Trophoblast cell (in vitro differentiated cells and primary cell): ENCODE measurements around the gene RGR. TPM values are rescaled to one million over a fixed set of nuclear protein-coding genes. Genes with fewer than 3 reads are reported as not detected.

ENCODE experiments used
- DNase-seq, 2 donors: peaks; one replicate each; pipeline ENCODE4 v3.0.0-alpha.2; 2016
- H2AFZ ChIP-seq: 2 replicates; pipeline ENCODE4 v1.6.1; 2013; ENCODE audit warnings: low read length, moderate library complexity, mild to moderate bottlenecking; ENCODE audit not compliant: insufficient read depth, poor library complexity
- H2AK5ac ChIP-seq: 2 replicates; pipeline ENCODE4 v1.6.1; 2013; ENCODE audit warnings: mild to moderate bottlenecking, low read length
- H2BK120ac ChIP-seq: 2 replicates; pipeline ENCODE4 v1.6.1; 2013; ENCODE audit warnings: low read length, mild to moderate bottlenecking, moderate library complexity; ENCODE audit not compliant: insufficient read depth, poor library complexity
- H2BK12ac ChIP-seq: 2 replicates; pipeline ENCODE4 v1.6.1; 2013; ENCODE audit warnings: mild to moderate bottlenecking, low read length, moderate library complexity
- H2BK5ac ChIP-seq: 2 replicates; pipeline ENCODE4 v1.6.1; 2013; ENCODE audit warnings: low read length, low read depth, moderate library complexity, mild to moderate bottlenecking; ENCODE audit not compliant: poor library complexity
- H3K14ac ChIP-seq: 2 replicates; pipeline ENCODE4 v1.6.1; 2013; ENCODE audit warnings: mild to moderate bottlenecking, low read length
- H3K18ac ChIP-seq: 2 replicates; pipeline ENCODE4 v1.6.1; 2013; ENCODE audit warnings: mild to moderate bottlenecking, low read length
- H3K23ac ChIP-seq: 2 replicates; pipeline ENCODE4 v1.6.1; 2013; ENCODE audit warnings: low read length
- H3K27ac ChIP-seq: 2 replicates; pipeline ENCODE4 v1.5.1; 2013; ENCODE audit warnings: low read depth, mild to moderate bottlenecking, inconsistent platforms, low read length, moderate library complexity
- H3K27me3 ChIP-seq: 2 replicates; pipeline ENCODE4 v1.6.1; 2013; ENCODE audit warnings: inconsistent platforms, mild to moderate bottlenecking, low read length, moderate library complexity; ENCODE audit not compliant: insufficient read depth
- H3K36me3 ChIP-seq, 2 experiments: 1 replicate in 1 of 2; 2 replicates in 1 of 2; pipeline ENCODE4 v1.6.1; 2013; ENCODE audit warnings: low read length in 2 of 2, mild to moderate bottlenecking in 2 of 2, moderate library complexity in 1 of 2; ENCODE audit not compliant: insufficient read depth in 2 of 2, control insufficient read depth in 1 of 2
- H3K4ac ChIP-seq: 2 replicates; pipeline ENCODE4 v1.6.1; 2013; ENCODE audit warnings: low read depth, mild to moderate bottlenecking, low read length, moderate library complexity
- H3K4me1 ChIP-seq, 2 experiments: 1 replicate in 1 of 2; 2 replicates in 1 of 2; pipeline ENCODE4 v1.6.1; 2013; ENCODE audit warnings: low read length in 2 of 2, mild to moderate bottlenecking in 2 of 2, moderate library complexity in 1 of 2; ENCODE audit not compliant: insufficient read depth in 2 of 2, control insufficient read depth in 1 of 2
- H3K4me2 ChIP-seq: 2 replicates; pipeline ENCODE4 v1.6.1; 2013; ENCODE audit warnings: inconsistent platforms, mild to moderate bottlenecking, low read length, moderate library complexity
- H3K4me3 ChIP-seq: 2 replicates; pipeline ENCODE4 v1.5.1; 2013; ENCODE audit warnings: mild to moderate bottlenecking, low read depth, low read length, inconsistent platforms
- H3K79me1 ChIP-seq: one replicate; pipeline ENCODE4 v1.6.1; 2013; ENCODE audit warnings: low read length
- H3K79me2 ChIP-seq: 2 replicates; pipeline ENCODE4 v1.6.1; 2013; ENCODE audit warnings: low read length, mild to moderate bottlenecking; ENCODE audit not compliant: control insufficient read depth, insufficient read depth, poor library complexity
- H3K9ac ChIP-seq: 2 replicates; pipeline ENCODE4 v1.6.1; 2013; ENCODE audit warnings: mild to moderate bottlenecking, low read length
- H3K9me3 ChIP-seq: 2 replicates; pipeline ENCODE4 v1.6.1; 2013; ENCODE audit warnings: low read depth, mild to moderate bottlenecking, control low read depth, inconsistent platforms, low read length; ENCODE audit not compliant: insufficient read depth
- H4K12ac ChIP-seq: 2 replicates; pipeline ENCODE4 v1.6.1; 2013; ENCODE audit warnings: low read depth, mild to moderate bottlenecking, low read length, moderate library complexity
- H4K8ac ChIP-seq: 2 replicates; pipeline ENCODE4 v1.6.1; 2013; ENCODE audit warnings: low read depth, mild to moderate bottlenecking, low read length, moderate library complexity
- H4K91ac ChIP-seq: one replicate; pipeline ENCODE4 v1.6.1; 2013; ENCODE audit warnings: low read depth, mild to moderate bottlenecking, low read length, moderate library complexity
- WGBS: extraction: QIAGEN DNeasy Blood & Tissue Kit; methylation state at CpG from one replicate; pipeline ENCODE4 v1.1.7; 2013; ENCODE audit warnings: missing lambda C conversion rate; ENCODE audit not compliant: insufficient read length, insufficient coverage; ENCODE audit errors: extremely low coverage; 5-methylcytosine and 5-hydroxymethylcytosine counted together
- polyA plus RNA-seq: library from polyadenylated mRNA; stranded (reverse); fragments of 200-250 nt; gene quantifications from 2 replicates; pipeline ENCODE4 v1.2.3, GENCODE V29; 2013

RGR gene
- polyA plus RNA-seq, result not detected in 2 replicates

- Histone ChIP-seq H4K91ac (no peak within 1 kb of the TSS), H3K79me2 (no peaks in the 10 kb centered on the region), H2BK12ac (no peak within 1 kb of the TSS), H3K23ac (no peak within 1 kb of the TSS), H2AK5ac (no peak within 1 kb of the TSS), H3K36me3 (no peaks in the 10 kb centered on the region), H3K4me1 (no peaks in the 10 kb centered on the region), H4K12ac (no peak within 1 kb of the TSS), H3K27me3 (no peaks in the 10 kb centered on the region), H3K4ac (no peak within 1 kb of the TSS), H3K4me3 (no peak within 1 kb of the TSS), H3K9me3 (no peaks in the 10 kb centered on the region), H3K27ac (no peak within 1 kb of the TSS), H3K79me1 (no peaks in the 10 kb centered on the region), H3K4me2 (no peak within 1 kb of the TSS), H4K8ac (no peak within 1 kb of the TSS), H2BK120ac (no peak within 1 kb of the TSS), H2AFZ (no peak within 1 kb of the TSS), H3K14ac (no peak within 1 kb of the TSS), H3K18ac (no peak within 1 kb of the TSS), H3K9ac (no peak within 1 kb of the TSS), H2BK5ac (no peak within 1 kb of the TSS)
- DNase-seq, result no peak
- no CpG with 5 or more reads among the region's 9 CpGs for WGBS
Observed at GRCh38 chr10:84244651-84245270, at the start of gene RGR. RGR (plus strand) TSS chr10:84245053; CDS start chr10:84245091, 38 bp downstream.

- Histone ChIP-seq H3K79me2 (no peaks in the 10 kb centered on the region), H3K4me2 (no peak overlapping the region), H3K18ac (no peak overlapping the region), H2BK12ac (no peak overlapping the region), H3K4me1 (peaks cover 3 to 5% of the 10 kb centered on the region in 2 experiments), H3K27ac (no peak overlapping the region), H3K27me3 (peaks cover 37% of the 10 kb centered on the region), H2AK5ac (no peak overlapping the region), H3K9ac (no peak overlapping the region), H3K14ac (no peak overlapping the region), H2BK5ac (no peak overlapping the region), H2AFZ (no peak overlapping the region), H3K9me3 (no peaks in the 10 kb centered on the region), H4K12ac (no peak overlapping the region), H3K23ac (no peak overlapping the region), H3K36me3 (no peaks in the 10 kb centered on the region), H2BK120ac (no peak overlapping the region), H3K4me3 (no peak overlapping the region), H4K91ac (no peak overlapping the region), H3K4ac (no peak overlapping the region), H4K8ac (no peak overlapping the region), H3K79me1 (no peaks in the 10 kb centered on the region)
- DNase-seq, result no peak
- no CpG with 5 or more reads among the region's 4 CpGs for WGBS
Observed at GRCh38 chr10:84196083-84196482, 48.8 kb upstream of the RGR start.

- no CpG with 5 or more reads among the region's 5 CpGs for WGBS
Observed at GRCh38 chr10:84196941-84197340, 47.9 kb upstream of the RGR start.

GRCh38 chr10:84197643-84198042 is 47.2 kb upstream of the RGR start:
- no peak overlapping the region for H3K14ac ChIP-seq
- no peak overlapping the region for H2BK12ac ChIP-seq
- H3K79me1 ChIP-seq, result no peaks in the 10 kb centered on the region
- peaks cover 33% of the 10 kb centered on the region for H3K27me3 ChIP-seq
- H2BK5ac ChIP-seq, result no peak overlapping the region
- no CpG with 5 or more reads among the region's 5 CpGs for WGBS
- no peak overlapping the region for H4K8ac ChIP-seq
- no peak overlapping the region for H3K27ac ChIP-seq
- no peak overlapping the region for H4K91ac ChIP-seq
- peaks cover 3 to 5% of the 10 kb centered on the region in 2 experiments for H3K4me1 ChIP-seq
- no peak overlapping the region for H3K4me3 ChIP-seq
- H3K9ac ChIP-seq, result no peak overlapping the region
- no peak overlapping the region for H4K12ac ChIP-seq
- H3K4me2 ChIP-seq, result no peak overlapping the region
- H2AFZ ChIP-seq, result no peak overlapping the region
- H3K4ac ChIP-seq, result no peak overlapping the region
- no peaks in the 10 kb centered on the region for H3K9me3 ChIP-seq
- H2BK120ac ChIP-seq, result no peak overlapping the region
- no peak overlapping the region for H2AK5ac ChIP-seq
- H3K23ac ChIP-seq, result no peak overlapping the region
- H3K36me3 ChIP-seq, result no peaks in the 10 kb centered on the region
- H3K18ac ChIP-seq, result no peak overlapping the region
- DNase-seq, result no peak
- no peaks in the 10 kb centered on the region for H3K79me2 ChIP-seq

More at GRCh38 chr10:84196941-84197340, 47.9 kb upstream of the RGR start:
- H4K91ac ChIP-seq, result no peak overlapping the region
- no peak overlapping the region for H2AK5ac ChIP-seq
- DNase-seq, result no peak
- H3K79me1 ChIP-seq, result no peaks in the 10 kb centered on the region
- H2BK5ac ChIP-seq, result no peak overlapping the region
- no peak overlapping the region for H3K18ac ChIP-seq
- no peaks in the 10 kb centered on the region for H3K36me3 ChIP-seq
- no peak overlapping the region for H2BK12ac ChIP-seq
- H3K27ac ChIP-seq, result no peak overlapping the region
- no peak overlapping the region for H4K12ac ChIP-seq
- H3K23ac ChIP-seq, result no peak overlapping the region
- H3K9ac ChIP-seq, result no peak overlapping the region
- no peak overlapping the region for H2BK120ac ChIP-seq
- H3K4me1 ChIP-seq, result peaks cover 3 to 5% of the 10 kb centered on the region in 2 experiments
- no peak overlapping the region for H3K14ac ChIP-seq
- no peak overlapping the region for H4K8ac ChIP-seq
- H3K4me2 ChIP-seq, result no peak overlapping the region
- peaks cover 35% of the 10 kb centered on the region for H3K27me3 ChIP-seq
- no peaks in the 10 kb centered on the region for H3K9me3 ChIP-seq
- H3K79me2 ChIP-seq, result no peaks in the 10 kb centered on the region
- H3K4ac ChIP-seq, result no peak overlapping the region
- H2AFZ ChIP-seq, result no peak overlapping the region
- no peak overlapping the region for H3K4me3 ChIP-seq
